GM12878 (cell line): Measurements from ENCODE around the gene CHRNE. TPM values are rescaled to one million over a fixed set of nuclear protein-coding genes. Genes with fewer than 3 reads are reported as not detected.

ENCODE experiments used
- GABPA ChIP-seq: IDR thresholded peaks from 2 replicates; pipeline ENCODE4 v1.6.1; 2014; ENCODE audit warnings: antibody characterized with exemption, low read depth, mild to moderate bottlenecking, inconsistent platforms
- KDM1A ChIP-seq: fragments of 200-600 bp; sonication (generic); IDR thresholded peaks from 2 replicates; pipeline ENCODE4 v1.6.1; 2016; ENCODE audit warnings: borderline replicate concordance
- POLR2AphosphoS2 ChIP-seq: IDR thresholded peaks from 2 replicates; pipeline ENCODE4 v1.6.1; 2011; ENCODE audit warnings: low read depth, mild to moderate bottlenecking, low read length, improper control_type of control experiment, moderate library complexity
- ZNF687 ChIP-seq: fragments of 450-650 bp; IDR thresholded peaks from 2 replicates; pipeline ENCODE4 v1.6.1; 2017; ENCODE audit warnings: mild to moderate bottlenecking, moderate library complexity
- polyA plus RNA-seq, 11 experiments: library from polyadenylated mRNA; depleted of rRNA in 4 of 11; unstranded in 6 of 11; stranded (reverse) in 5 of 11; fragments of >200 nt; fragmentation: Nextera tagmentation in 4 of 11; fragmentation: Illumina TruSeq in 1 of 11; extraction: Ambion mirVana in 4 of 11; extraction: Trizol in 1 of 11; gene quantifications; 1 replicate in 1 of 11; 2 replicates in 10 of 11; pipeline versions ENCODE4 v1.2.1 to v1.2.3, GENCODE V29; 2011 to 2016; ENCODE audit warnings: inconsistent platforms in 2 of 11, missing spikeins in 2 of 11, low read depth in 1 of 11
- total RNA-seq, 4 experiments: library from RNA; depleted of rRNA in 3 of 4; stranded (reverse); fragments of >200 nt in 3 of 4; fragmentation: Illumina TruSeq in 1 of 4; extraction: Trizol in 1 of 4; gene quantifications; 2 replicates each; pipeline versions ENCODE4 v1.2.1 to v1.2.3, GENCODE V29; 2013 to 2021

CHRNE gene
- total and polyA plus RNA-seq, 10 of the 15 experiments (the other 5 are each of a cell fraction or from before 2014, with no cell fraction given), result 0.05 to 0.11 (median 0.08) TPM; not detected in 6

- no peak; the same call in 1 of the 2 replicates for TF ChIP-seq POLR2AphosphoS2
- TF ChIP-seq ZNF687, result no peak
- TF ChIP-seq KDM1A, result no peak
- TF ChIP-seq GABPA, result no peak
- TF ChIP-seq, all 136 proteins: peak for 14
Measured at GRCh38 chr17:4940555-4941318, 37.8 kb upstream of the CHRNE start (continued).
